OCI-LY7 (cell line): ENCODE data around the gene INPP4A. TPM values are rescaled to one million over a fixed set of nuclear protein-coding genes. Genes with fewer than 3 reads are reported as not detected.

Experiments used
- BruUV-seq: library from RNA; stranded (reverse); fragments of 400-500 nt; replicated peaks from 2 replicates; lab custom pipeline; 2021; lab: Mats Ljungman, UMichigan
- CTCF ChIA-PET: fragments of 300-600 bp; sonication (Branson Sonifier 250); formaldehyde crosslinking; loops from one replicate; lab custom pipeline; 2022; ENCODE audit warnings: antibody characterized with exemption; ENCODE audit not compliant: unreplicated experiment; lab: Charles Lee
- POLR2A ChIA-PET: fragments of 300-600 bp; sonication (Branson Sonifier 250); formaldehyde crosslinking; loops from one replicate; lab custom pipeline; 2022; ENCODE audit warnings: antibody characterized with exemption; lab: Charles Lee
- DNase-seq: peaks from one replicate; pipeline ENCODE4 v3.0.0-alpha.2; 2015; ENCODE audit warnings: low spot score
- H2AFZ ChIP-seq: fragments of 200-600 bp; sonication (generic), shearing (Covaris generic); 2 replicates; pipeline ENCODE4 v1.6.1; 2014; ENCODE audit warnings: mild to moderate bottlenecking, antibody characterized with exemption, low read length, moderate library complexity
- H3K27ac ChIP-seq: fragments of 200-600 bp; sonication (generic); 2 replicates; pipeline ENCODE4 v1.5.1; 2014; ENCODE audit warnings: mixed run types, low read depth, mild to moderate bottlenecking, moderate library complexity, low read length, inconsistent platforms; ENCODE audit not compliant: poor library complexity, severe bottlenecking
- H3K36me3 ChIP-seq: fragments of 200-600 bp; sonication (generic); 2 replicates; pipeline ENCODE4 v1.6.1; 2014; ENCODE audit warnings: mild to moderate bottlenecking, antibody characterized with exemption, low read length, moderate library complexity, mixed read lengths; ENCODE audit not compliant: insufficient read depth
- H3K4me1 ChIP-seq: fragments of 200-600 bp; sonication (generic); 2 replicates; pipeline ENCODE4 v1.5.1; 2014; ENCODE audit warnings: mild to moderate bottlenecking, low read length; ENCODE audit not compliant: insufficient read depth, poor library complexity, severe bottlenecking
- H3K4me2 ChIP-seq: fragments of 200-600 bp; sonication (generic); 2 replicates; pipeline ENCODE4 v1.6.1; 2014; ENCODE audit warnings: mild to moderate bottlenecking, low read length
- H3K4me3 ChIP-seq: fragments of 200-600 bp; sonication (generic); 2 replicates; pipeline ENCODE4 v1.5.1; 2014; ENCODE audit warnings: mild to moderate bottlenecking, low read depth, low read length; ENCODE audit not compliant: poor library complexity, severe bottlenecking
- H3K79me2 ChIP-seq: fragments of 200-600 bp; sonication (generic); 2 replicates; pipeline ENCODE4 v1.6.1; 2016; ENCODE audit warnings: low read depth, mild to moderate bottlenecking, low read length, moderate library complexity, mixed read lengths; ENCODE audit not compliant: insufficient read depth
- H3K9me2 ChIP-seq: fragments of 200-600 bp; sonication (generic); 2 replicates; pipeline ENCODE4 v1.6.1; 2016; ENCODE audit warnings: mild to moderate bottlenecking, low read length, mixed read lengths; ENCODE audit not compliant: insufficient read depth
- H3K9me3 ChIP-seq: fragments of 200-600 bp; sonication (generic); 2 replicates; pipeline ENCODE4 v1.6.1; 2014; ENCODE audit warnings: mild to moderate bottlenecking, mixed run types, low read length, mixed read lengths
- H4K20me1 ChIP-seq: fragments of 200-600 bp; sonication (generic); 2 replicates; pipeline ENCODE4 v1.6.1; 2014; ENCODE audit warnings: mild to moderate bottlenecking, antibody characterized with exemption, low read length, moderate library complexity, mixed read lengths; ENCODE audit not compliant: insufficient read depth
- EZH2phosphoT487 ChIP-seq: fragments of 200-600 bp; sonication (generic); IDR thresholded peaks from 2 replicates; pipeline ENCODE4 v1.6.1; 2018; ENCODE audit warnings: low read depth, borderline replicate concordance, mild to moderate bottlenecking, mixed run types, antibody characterized with exemption, low read length, moderate library complexity, mixed read lengths
- intact Hi-C: fragments of 100-400 bp; cut with micrococcal nuclease; formaldehyde crosslinking; loops from one replicate; pipeline ENCODE4 v1.10.0; 2022; ENCODE audit not compliant: unreplicated experiment
- total RNA-seq, 2 experiments: library from RNA; depleted of rRNA in 1 of 2; stranded (reverse); fragments of >200 nt in 1 of 2; shearing (Covaris generic) in 1 of 2; gene quantifications; 2 replicates each; pipeline ENCODE4 v1.2.3, GENCODE V29; 2014 to 2022
- TF ChIP-seq, protein P1 (sequence below): fragments of 200-600 bp; sonication (generic); conservative IDR thresholded peaks from 2 replicates; pipeline ENCODE4 v1.5.1; 2014; ENCODE audit warnings: mild to moderate bottlenecking, antibody characterized with exemption, low read length, moderate library complexity, mixed read lengths

The INPP4A gene
- total RNA-seq, 2 experiments from 2014 or later: 28.5 to 28.6 TPM

DNA sequence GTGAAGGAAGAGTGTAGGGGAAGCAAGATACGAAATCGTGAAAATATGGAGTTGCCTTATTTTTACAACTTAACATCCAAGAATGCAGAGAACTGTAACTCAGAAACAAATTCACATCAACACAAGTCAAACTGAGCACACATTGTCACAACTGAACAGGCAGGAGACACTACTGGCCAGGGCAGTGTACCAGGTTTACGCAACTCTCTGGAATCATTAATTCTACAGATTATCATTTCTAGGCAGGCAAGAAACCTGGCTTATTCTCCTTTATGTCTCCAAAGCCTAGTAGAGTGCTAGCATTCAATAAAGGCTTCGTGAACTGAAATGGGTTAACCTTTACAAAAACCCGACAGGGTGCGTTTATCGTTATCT is 163.1 kb downstream of the INPP4A start:
- H3K36me3 ChIP-seq: peaks cover 22% of the 10 kb centered on the region; the same call in 1 of the 2 replicates
- CTCF ChIA-PET: interaction anchor here (0.6 kb wide), 1 partner anchor 45 kb away, joined by 3 read pairs; no protein-coding TSS in a partner anchor
- no peaks in the 10 kb centered on the region for H3K9me2 ChIP-seq
- no peaks in the 10 kb centered on the region for H4K20me1 ChIP-seq
- DNase-seq: no peak
- TF ChIP-seq, protein P1, sequence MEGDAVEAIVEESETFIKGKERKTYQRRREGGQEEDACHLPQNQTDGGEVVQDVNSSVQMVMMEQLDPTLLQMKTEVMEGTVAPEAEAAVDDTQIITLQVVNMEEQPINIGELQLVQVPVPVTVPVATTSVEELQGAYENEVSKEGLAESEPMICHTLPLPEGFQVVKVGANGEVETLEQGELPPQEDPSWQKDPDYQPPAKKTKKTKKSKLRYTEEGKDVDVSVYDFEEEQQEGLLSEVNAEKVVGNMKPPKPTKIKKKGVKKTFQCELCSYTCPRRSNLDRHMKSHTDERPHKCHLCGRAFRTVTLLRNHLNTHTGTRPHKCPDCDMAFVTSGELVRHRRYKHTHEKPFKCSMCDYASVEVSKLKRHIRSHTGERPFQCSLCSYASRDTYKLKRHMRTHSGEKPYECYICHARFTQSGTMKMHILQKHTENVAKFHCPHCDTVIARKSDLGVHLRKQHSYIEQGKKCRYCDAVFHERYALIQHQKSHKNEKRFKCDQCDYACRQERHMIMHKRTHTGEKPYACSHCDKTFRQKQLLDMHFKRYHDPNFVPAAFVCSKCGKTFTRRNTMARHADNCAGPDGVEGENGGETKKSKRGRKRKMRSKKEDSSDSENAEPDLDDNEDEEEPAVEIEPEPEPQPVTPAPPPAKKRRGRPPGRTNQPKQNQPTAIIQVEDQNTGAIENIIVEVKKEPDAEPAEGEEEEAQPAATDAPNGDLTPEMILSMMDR: no peak
- no peak for TF ChIP-seq EZH2phosphoT487
- peak overlapping the region; percentile 78; the same call in 1 of the 2 replicates for H2AFZ ChIP-seq
- H3K4me3 ChIP-seq: peak overlapping the region; percentile 88
- peaks cover 23% of the 10 kb centered on the region; the same call in 1 of the 2 replicates for H3K79me2 ChIP-seq
- H3K27ac ChIP-seq: peak overlapping the region; percentile 68
- peaks cover 31% of the 10 kb centered on the region for H3K4me1 ChIP-seq
- POLR2A ChIA-PET: interaction anchor here (0.7 kb wide), 1 partner anchor 61 kb away, joined by 3 read pairs; no protein-coding TSS in a partner anchor
- no peaks in the 10 kb centered on the region for H3K9me3 ChIP-seq
- TSS peak; percentile 81 for BruUV-seq
- intact Hi-C loops: loop anchor here (10.0 kb wide), 1 partner anchor 163 kb away; the partner anchor contains the start of gene INPP4A
- H3K4me2 ChIP-seq: peak overlapping the region; percentile 98

DNA sequence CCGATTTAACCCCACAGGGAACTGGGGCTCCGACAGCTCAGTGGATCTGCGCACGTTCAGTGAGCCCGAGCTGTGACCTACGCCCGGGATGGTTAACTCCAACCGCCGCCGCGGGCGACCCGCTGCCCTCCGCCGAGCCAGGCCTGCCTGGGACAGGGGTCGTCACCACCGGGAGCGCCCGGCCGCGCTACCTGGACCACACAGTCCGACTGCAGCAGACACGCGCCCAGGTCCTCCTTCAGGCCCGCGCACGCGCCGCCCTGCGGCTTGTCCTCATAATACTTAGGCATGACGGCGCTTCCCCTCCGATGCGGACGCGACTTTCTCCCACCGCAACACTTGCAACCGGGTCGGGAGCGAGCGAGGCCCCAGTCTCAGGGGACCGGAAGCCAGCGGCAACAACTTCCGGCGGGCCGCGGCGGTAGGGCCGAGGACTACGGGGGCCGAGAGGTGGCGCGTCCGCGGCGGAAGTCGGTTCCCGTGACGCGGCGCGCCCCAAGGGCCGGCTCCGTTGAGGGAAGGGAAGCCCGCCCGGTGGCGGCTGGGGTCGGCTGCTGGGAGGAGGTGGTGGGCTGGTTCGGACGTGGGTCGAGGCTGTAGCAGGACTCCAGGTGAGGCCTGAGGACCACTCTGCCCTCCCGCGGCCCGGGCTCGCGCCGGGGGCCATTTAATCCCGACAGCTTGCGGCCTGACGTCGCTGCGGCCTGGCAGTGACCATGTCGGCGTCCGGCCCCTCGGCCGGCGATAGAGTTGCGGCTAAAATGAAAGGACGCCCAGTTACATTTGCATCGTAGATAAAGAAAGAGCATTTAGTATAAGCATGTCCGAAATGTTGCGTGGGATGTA is 163.7 kb downstream of the INPP4A start, which contains the start of the genes COA5 and UNC50:
TSS of gene COA5 (minus strand) at position 397 of the 846 bp plus-strand sequence. CDS start at position 290, 107 bp downstream.
TSS of gene UNC50 (plus strand) at position 474 of the 846 bp plus-strand sequence. CDS start 1,171 bp downstream, outside the sequence.
- peak within 1 kb of the TSS; percentile 98 for H3K4me2 ChIP-seq
- peak within 1 kb of the TSS; percentile 78; the same call in 1 of the 2 replicates for H2AFZ ChIP-seq
- H3K36me3 ChIP-seq: peaks cover 25% of the 10 kb centered on the region; the same call in 1 of the 2 replicates
- no TSS peak for BruUV-seq
- H3K9me3 ChIP-seq: no peaks in the 10 kb centered on the region
- POLR2A ChIA-PET: interaction anchor here (0.6 to 1.1 kb wide), 4 partner anchors 9 to 1529 kb away, joined by 3 to 4 read pairs (median 3); no protein-coding TSS in a partner anchor
- peak within 1 kb of the TSS; percentile 68 for H3K27ac ChIP-seq
- peak within 1 kb of the TSS; percentile 88 for H3K4me3 ChIP-seq
- no peaks in the 10 kb centered on the region for H4K20me1 ChIP-seq
- no peaks in the 10 kb centered on the region for H3K9me2 ChIP-seq
- peaks cover 31% of the 10 kb centered on the region for H3K4me1 ChIP-seq
- H3K79me2 ChIP-seq: peaks cover 23% of the 10 kb centered on the region; the same call in 1 of the 2 replicates
- CTCF ChIA-PET: no interaction called here
- TF ChIP-seq, protein P1: peak; percentile 18
- TF ChIP-seq EZH2phosphoT487: no peak
- peak; percentile 95 for DNase-seq
- intact Hi-C loops: loop anchor here (10.0 kb wide), 1 partner anchor 164 kb away; the partner anchor contains the start of gene INPP4A
